DOHH2 (cell line): ENCODE data around the gene PDE4D.

Source experiments
- H3F3A ChIP-seq: fragments of 200-600 bp; sonication (generic), shearing (Covaris generic); 2 replicates; pipeline ENCODE4 v1.6.0; 2016; ENCODE audit warnings: antibody characterized with exemption, mild to moderate bottlenecking; ENCODE audit not compliant: control insufficient read depth, insufficient read depth
- H3K27ac ChIP-seq: fragments of 200-600 bp; sonication (generic); 2 replicates; pipeline ENCODE4 v1.5.1; 2014; ENCODE audit warnings: low read depth, mild to moderate bottlenecking, low read length, moderate library complexity
- H3K27me3 ChIP-seq: fragments of 200-600 bp; sonication (generic); 2 replicates; pipeline ENCODE4 v1.6.1; 2014; ENCODE audit warnings: mild to moderate bottlenecking, low read length, mixed read lengths; ENCODE audit not compliant: control insufficient read depth
- H3K36me3 ChIP-seq: fragments of 200-600 bp; sonication (generic); 2 replicates; pipeline ENCODE4 v1.6.1; 2014; ENCODE audit warnings: mild to moderate bottlenecking, low read length, moderate library complexity, mixed read lengths; ENCODE audit not compliant: control insufficient read depth
- H3K4me1 ChIP-seq: fragments of 200-600 bp; sonication (generic); 2 replicates; pipeline ENCODE4 v1.6.1; 2014; ENCODE audit warnings: mild to moderate bottlenecking, low read length, mixed read lengths; ENCODE audit not compliant: control insufficient read depth
- H3K4me2 ChIP-seq: fragments of 200-600 bp; sonication (generic); 2 replicates; pipeline ENCODE4 v1.6.0; 2014; ENCODE audit warnings: mild to moderate bottlenecking, low read length, moderate library complexity
- H3K4me3 ChIP-seq: fragments of 200-600 bp; sonication (generic); 2 replicates; pipeline ENCODE4 v1.5.1; 2014; ENCODE audit warnings: mild to moderate bottlenecking, low read length, mixed read lengths
- H3K79me2 ChIP-seq: fragments of 200-600 bp; sonication (generic); 2 replicates; pipeline ENCODE4 v1.6.1; 2014; ENCODE audit warnings: mild to moderate bottlenecking, low read length, mixed read lengths; ENCODE audit not compliant: control insufficient read depth
- H3K9me2 ChIP-seq: fragments of 200-600 bp; sonication (generic); replicated peaks from 2 replicates; pipeline ENCODE4 v1.6.1; 2014; ENCODE audit warnings: mild to moderate bottlenecking, low read length, mixed read lengths; ENCODE audit not compliant: control insufficient read depth
- H3K9me3 ChIP-seq: fragments of 200-600 bp; sonication (generic); 2 replicates; pipeline ENCODE4 v1.6.1; 2014; ENCODE audit warnings: antibody characterized with exemption, low read length, mixed read lengths; ENCODE audit not compliant: control insufficient read depth, insufficient read depth
- H4K20me1 ChIP-seq: fragments of 200-600 bp; sonication (generic); 2 replicates; pipeline ENCODE4 v1.6.0; 2014; ENCODE audit warnings: low read depth, mild to moderate bottlenecking, antibody characterized with exemption, low read length, moderate library complexity; ENCODE audit not compliant: control insufficient read depth, insufficient read depth
- EZH2phosphoT487 ChIP-seq: fragments of 200-600 bp; sonication (generic); IDR thresholded peaks from 2 replicates; pipeline ENCODE4 v1.6.1; 2017; ENCODE audit warnings: borderline replicate concordance, mild to moderate bottlenecking, antibody characterized with exemption, low read length, moderate library complexity, mixed read lengths
- TF ChIP-seq, protein P1 (sequence below): fragments of 200-600 bp; sonication (generic); IDR thresholded peaks from one replicate; pipeline ENCODE4 v1.5.1; 2014; ENCODE audit warnings: antibody characterized with exemption, mild to moderate bottlenecking, low read depth, low read length; ENCODE audit not compliant: poor library complexity, severe bottlenecking

PDE4D gene

DNA sequence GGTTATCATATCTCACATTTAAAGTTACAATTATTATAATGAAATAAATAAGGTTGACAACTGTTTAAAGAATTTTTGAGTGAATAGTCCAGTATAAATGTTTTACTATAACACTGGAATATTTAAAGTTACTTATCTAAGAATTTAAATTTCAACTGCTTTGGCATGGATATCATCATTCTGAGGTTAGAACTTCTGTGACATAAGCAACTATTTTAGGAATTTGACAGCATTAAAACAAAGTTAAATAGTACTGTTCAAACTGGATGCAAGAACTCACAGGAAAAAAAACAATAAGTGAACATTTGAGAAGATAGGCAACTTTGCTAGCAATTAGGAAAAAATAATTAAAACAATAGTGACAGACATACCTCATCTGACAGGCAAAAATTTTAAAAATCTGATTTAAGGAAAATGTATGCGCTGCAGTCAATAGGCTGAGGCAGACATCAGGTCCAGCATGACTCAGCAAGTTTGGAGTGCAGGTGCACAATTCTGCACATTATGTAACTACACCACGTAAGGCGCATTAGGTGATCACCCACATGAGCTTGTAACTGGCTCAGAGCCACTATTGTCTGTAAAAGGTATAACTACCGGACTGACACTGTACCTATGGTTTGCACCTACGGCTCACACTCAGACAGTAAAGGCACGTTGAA is 180.6 kb downstream of the PDE4D start:
- H3K9me3 ChIP-seq = peaks cover 19% of the 10 kb centered on the region; the same call in 1 of the 2 replicates
- no peak overlapping the region for H3K4me3 ChIP-seq
- H3K79me2 ChIP-seq = no peaks in the 10 kb centered on the region
- no peaks in the 10 kb centered on the region for H3K27me3 ChIP-seq
- no peak overlapping the region for H3K27ac ChIP-seq
- no peaks in the 10 kb centered on the region for H3F3A ChIP-seq
- H4K20me1 ChIP-seq = no peaks in the 10 kb centered on the region
- H3K36me3 ChIP-seq = no peaks in the 10 kb centered on the region
- no peak for TF ChIP-seq EZH2phosphoT487
- TF ChIP-seq, protein P1, sequence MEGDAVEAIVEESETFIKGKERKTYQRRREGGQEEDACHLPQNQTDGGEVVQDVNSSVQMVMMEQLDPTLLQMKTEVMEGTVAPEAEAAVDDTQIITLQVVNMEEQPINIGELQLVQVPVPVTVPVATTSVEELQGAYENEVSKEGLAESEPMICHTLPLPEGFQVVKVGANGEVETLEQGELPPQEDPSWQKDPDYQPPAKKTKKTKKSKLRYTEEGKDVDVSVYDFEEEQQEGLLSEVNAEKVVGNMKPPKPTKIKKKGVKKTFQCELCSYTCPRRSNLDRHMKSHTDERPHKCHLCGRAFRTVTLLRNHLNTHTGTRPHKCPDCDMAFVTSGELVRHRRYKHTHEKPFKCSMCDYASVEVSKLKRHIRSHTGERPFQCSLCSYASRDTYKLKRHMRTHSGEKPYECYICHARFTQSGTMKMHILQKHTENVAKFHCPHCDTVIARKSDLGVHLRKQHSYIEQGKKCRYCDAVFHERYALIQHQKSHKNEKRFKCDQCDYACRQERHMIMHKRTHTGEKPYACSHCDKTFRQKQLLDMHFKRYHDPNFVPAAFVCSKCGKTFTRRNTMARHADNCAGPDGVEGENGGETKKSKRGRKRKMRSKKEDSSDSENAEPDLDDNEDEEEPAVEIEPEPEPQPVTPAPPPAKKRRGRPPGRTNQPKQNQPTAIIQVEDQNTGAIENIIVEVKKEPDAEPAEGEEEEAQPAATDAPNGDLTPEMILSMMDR = no peak
- H3K9me2 ChIP-seq = no peaks in the 10 kb centered on the region
- no peak overlapping the region for H3K4me2 ChIP-seq
- H3K4me1 ChIP-seq = no peaks in the 10 kb centered on the region

DNA sequence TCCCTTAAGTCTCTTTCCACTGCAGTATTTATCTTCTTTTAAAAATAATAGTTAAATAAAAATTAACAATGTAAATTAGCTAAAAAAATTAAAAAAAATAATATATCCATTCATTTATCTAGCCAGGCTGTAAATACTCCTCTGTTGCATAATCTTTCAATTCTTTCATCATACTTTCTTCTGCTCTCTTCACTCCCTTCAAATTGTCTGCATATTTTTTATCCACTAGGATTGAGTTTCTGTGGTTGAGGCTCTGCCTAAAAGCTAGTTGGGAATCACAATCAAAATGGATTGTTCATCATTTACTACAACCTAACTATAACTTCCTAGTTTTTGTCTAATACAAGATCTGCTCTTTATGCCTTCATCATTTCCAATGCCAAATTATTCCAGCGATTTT is 182.2 kb downstream of the PDE4D start:
- Histone ChIP-seq H3K9me3 (peaks cover 19% of the 10 kb centered on the region; the same call in 1 of the 2 replicates), H3K4me1 (no peaks in the 10 kb centered on the region), H3K4me3 (no peak overlapping the region), H3K36me3 (no peaks in the 10 kb centered on the region), H4K20me1 (no peaks in the 10 kb centered on the region), H3K27ac (no peak overlapping the region), H3F3A (no peaks in the 10 kb centered on the region), H3K27me3 (no peaks in the 10 kb centered on the region), H3K9me2 (no peaks in the 10 kb centered on the region), H3K79me2 (no peaks in the 10 kb centered on the region), H3K4me2 (no peak overlapping the region)
- no peak for TF ChIP-seq EZH2phosphoT487
- TF ChIP-seq, protein P1 = no peak

DNA sequence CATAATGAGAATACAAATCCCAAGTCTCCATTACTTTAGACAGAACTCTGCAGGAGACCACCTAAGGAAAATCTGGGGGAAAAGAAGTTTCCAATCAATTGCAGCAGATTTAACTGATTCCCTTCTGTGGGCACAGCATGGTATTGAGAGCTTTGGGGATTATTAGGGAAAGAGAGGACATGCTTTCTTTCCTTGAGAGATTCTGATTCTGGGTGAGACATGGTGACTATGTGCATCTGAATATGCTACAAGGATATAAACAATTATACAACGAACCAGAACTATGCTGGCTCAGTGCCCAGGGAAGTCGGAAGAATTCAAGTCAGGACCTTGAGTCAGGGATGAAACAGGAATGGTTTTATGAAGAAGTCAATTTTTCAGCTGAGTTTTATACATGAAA is 183.7 kb downstream of the PDE4D start:
- H3K4me3 ChIP-seq = no peak overlapping the region
- H3K9me2 ChIP-seq = no peaks in the 10 kb centered on the region
- H3K4me2 ChIP-seq = no peak overlapping the region
- H3K27ac ChIP-seq = no peak overlapping the region
- TF ChIP-seq, protein P1 = no peak
- TF ChIP-seq EZH2phosphoT487 = no peak
- H3F3A ChIP-seq = no peaks in the 10 kb centered on the region
- no peaks in the 10 kb centered on the region for H3K27me3 ChIP-seq
- H3K79me2 ChIP-seq = no peaks in the 10 kb centered on the region
- no peaks in the 10 kb centered on the region for H4K20me1 ChIP-seq
- H3K4me1 ChIP-seq = no peaks in the 10 kb centered on the region
- H3K9me3 ChIP-seq = peaks cover 15% of the 10 kb centered on the region; the same call in 1 of the 2 replicates
- no peaks in the 10 kb centered on the region for H3K36me3 ChIP-seq
